Measurements from ENCODE around the gene TSEN34. TPM values are rescaled to one million over a fixed set of nuclear protein-coding genes. Genes with fewer than 3 reads are reported as not detected.

Gene TSEN34
- polyA plus RNA-seq, result 4.8 and 7.6 TPM in 2 replicates

GRCh38 chr19:54191011-54191810 lies at the start of gene TSEN34:
TSS of gene TSEN34 (plus strand) at chr19:54191308. CDS start at chr19:54191365, 57 bp downstream.

GRCh38 chr19:54159352-54160181 lies 31.5 kb upstream of the TSEN34 start, which contains the start of gene LENG1:
TSS of gene LENG1 (minus strand) at chr19:54159721. CDS start at chr19:54159695, 26 bp downstream.

GRCh38 chr19:54172471-54173358 lies 18.4 kb upstream of the TSEN34 start, which contains the start of gene TMC4:
TSS of gene TMC4 (minus strand) at chr19:54173160. CDS start at chr19:54173117, 43 bp downstream.

GRCh38 chr19:54189145-54189734 lies 1.9 kb upstream of the TSEN34 start, which contains the start of gene MBOAT7:
TSS of gene MBOAT7 (minus strand) at chr19:54189580. CDS start at chr19:54188508, 1,072 bp downstream.

GRCh38 chr19:54222474-54223276 lies 31.6 kb downstream of the TSEN34 start, which contains the start of gene LILRB3:
TSS of gene LILRB3 (minus strand) at chr19:54223007. CDS start at chr19:54222976, 31 bp downstream.

GRCh38 chr19:54242646-54243045 lies 51.5 kb downstream of the TSEN34 start, which contains the start of gene LILRA6:
TSS of gene LILRA6 (minus strand) at chr19:54242790.

Other genes starting within 250 kb of the TSEN34 start
- 0.45 and 4.1 TPM in 2 replicates for gene CACNG8, start 228.4 kb upstream of the TSEN34 start, polyA plus RNA-seq
- not detected in 2 replicates for gene CACNG6, start 199.7 kb upstream of the TSEN34 start, polyA plus RNA-seq
- not detected in 2 replicates for gene VSTM1, start 127.4 kb upstream of the TSEN34 start, polyA plus RNA-seq
- not detected in 2 replicates for gene TARM1, start 109.9 kb upstream of the TSEN34 start, polyA plus RNA-seq
- not detected in 2 replicates for gene OSCAR, start 90.5 kb upstream of the TSEN34 start, polyA plus RNA-seq
- gene NDUFA3, start 88.5 kb upstream of the TSEN34 start, polyA plus RNA-seq, result 1,121 and 1,868 TPM in 2 replicates
- 5.5 and 10.9 TPM in 2 replicates for gene TFPT, start 75.7 kb upstream of the TSEN34 start, polyA plus RNA-seq
- 6.3 and 12.1 TPM in 2 replicates for gene PRPF31, start 75.6 kb upstream of the TSEN34 start, polyA plus RNA-seq
- 5.1 and 12.1 TPM in 2 replicates for gene CNOT3, start 53.5 kb upstream of the TSEN34 start, polyA plus RNA-seq
- gene LENG1, start 31.6 kb upstream of the TSEN34 start, polyA plus RNA-seq, result 3.0 and 5.2 TPM in 2 replicates
- not detected in 2 replicates for gene TMC4, start 18.1 kb upstream of the TSEN34 start, polyA plus RNA-seq
- 10.0 and 11.7 TPM in 2 replicates for gene MBOAT7, start 1.7 kb upstream of the TSEN34 start, polyA plus RNA-seq
- gene RPS9, start 9.6 kb downstream of the TSEN34 start, polyA plus RNA-seq, result 68.6 and 83.4 TPM in 2 replicates
- 0.11 TPM in 1 of 2 replicates, not detected in the other for gene LILRB3, start 31.7 kb downstream of the TSEN34 start, polyA plus RNA-seq
- gene LILRA6, start 51.5 kb downstream of the TSEN34 start, polyA plus RNA-seq, result not detected in 2 replicates
- 0.13 and 0.15 TPM in 2 replicates for gene LILRB5, start 66.0 kb downstream of the TSEN34 start, polyA plus RNA-seq
- not detected in 2 replicates for gene LILRB2, start 89.8 kb downstream of the TSEN34 start, polyA plus RNA-seq
- not detected in 2 replicates for gene LILRA5, start 121.9 kb downstream of the TSEN34 start, polyA plus RNA-seq
- gene LILRA4, start 147.9 kb downstream of the TSEN34 start, polyA plus RNA-seq, result not detected in 2 replicates
- gene LAIR1, start 173.6 kb downstream of the TSEN34 start, polyA plus RNA-seq, result not detected in 2 replicates
- 38.1 and 45.6 TPM in 2 replicates for gene TTYH1, start 224.2 kb downstream of the TSEN34 start, polyA plus RNA-seq

Data from Purkinje cell (primary cell).